Neural cell (in vitro differentiated cells): ENCODE measurements around the gene TSHR. TPM values are rescaled to one million over a fixed set of nuclear protein-coding genes. Genes with fewer than 3 reads are reported as not detected.
"Not testable (repeated sequence)": the region's sequence is repeated elsewhere in the genome, so short reads cannot be mapped to it uniquely, and the experiment has no call there.

ENCODE experiments used
- H2AFZ ChIP-seq: fragments of 200-600, 300-800 bp; sonication (generic), shearing (Covaris generic); 2 replicates; pipeline ENCODE4 v1.6.0; 2014; ENCODE audit warnings: low read depth, mild to moderate bottlenecking, antibody characterized with exemption, low read length, moderate library complexity
- H3F3A ChIP-seq: fragments of 200-600 bp; shearing (Covaris generic); 2 replicates; pipeline ENCODE4 v1.6.1; 2016; ENCODE audit warnings: mild to moderate bottlenecking, moderate library complexity, mixed read lengths, antibody characterized with exemption, low read length; ENCODE audit not compliant: insufficient read depth, poor library complexity, severe bottlenecking
- H3K27ac ChIP-seq: fragments of 200-600, 300-800 bp; sonication (generic), shearing (Covaris generic); 2 replicates; pipeline ENCODE4 v1.5.1; 2014; ENCODE audit warnings: mild to moderate bottlenecking, low read length, moderate library complexity
- H3K27me3 ChIP-seq: fragments of 300-800, 200-600 bp; sonication (generic), shearing (Covaris generic); 2 replicates; pipeline ENCODE4 v1.6.0; 2014; ENCODE audit warnings: mild to moderate bottlenecking, low read depth, low read length, moderate library complexity; ENCODE audit not compliant: insufficient read depth
- H3K36me3 ChIP-seq: fragments of 300-800, 200-600 bp; sonication (generic), shearing (Covaris generic); 2 replicates; pipeline ENCODE4 v1.5.1; 2014; ENCODE audit warnings: mild to moderate bottlenecking, antibody characterized with exemption, low read length, moderate library complexity; ENCODE audit not compliant: insufficient read depth
- H3K4me2 ChIP-seq: fragments of 300-800, 200-600 bp; sonication (generic), shearing (Covaris generic); 2 replicates; pipeline ENCODE4 v1.6.0; 2014; ENCODE audit warnings: mild to moderate bottlenecking, low read length
- H3K4me3 ChIP-seq: fragments of 300-800, 200-600 bp; sonication (generic), shearing (Covaris generic); 2 replicates; pipeline ENCODE4 v1.5.1; 2014; ENCODE audit warnings: mild to moderate bottlenecking, low read length, moderate library complexity
- H3K79me2 ChIP-seq: fragments of 200-600 bp; shearing (Covaris generic); replicated peaks from 2 replicates; pipeline ENCODE4 v1.6.0; 2014; ENCODE audit warnings: mild to moderate bottlenecking, low read length, moderate library complexity; ENCODE audit not compliant: insufficient read depth
- H3K9ac ChIP-seq: fragments of 300-800, 200-600 bp; sonication (generic), shearing (Covaris generic); 2 replicates; pipeline ENCODE4 v1.6.1; 2016; ENCODE audit warnings: mild to moderate bottlenecking, low read length, mixed read lengths
- H3K9me2 ChIP-seq: fragments of 200-600 bp; shearing (Covaris generic); 2 replicates; pipeline ENCODE4 v1.6.1; 2016; ENCODE audit warnings: mild to moderate bottlenecking, low read length, mixed read lengths; ENCODE audit not compliant: insufficient read depth
- H3K9me3 ChIP-seq: fragments of 200-600, 300-800 bp; sonication (generic), shearing (Covaris generic); 2 replicates; pipeline ENCODE4 v1.6.1; 2016; ENCODE audit warnings: mild to moderate bottlenecking, mixed run types, low read length, moderate library complexity, mixed read lengths
- H4K20me1 ChIP-seq: fragments of 200-600 bp; shearing (Covaris generic); 2 replicates; pipeline ENCODE4 v1.6.1; 2016; ENCODE audit warnings: mild to moderate bottlenecking, mixed run types; ENCODE audit not compliant: insufficient read depth
- CTCF ChIP-seq: fragments of 450-650 bp; IDR thresholded peaks from 2 replicates; pipeline ENCODE4 v1.5.1; 2014; ENCODE audit warnings: antibody characterized with exemption, mild to moderate bottlenecking, moderate library complexity; ENCODE audit not compliant: poor library complexity, severe bottlenecking
- EP300 ChIP-seq: fragments of 450-650 bp; conservative IDR thresholded peaks from 2 replicates; pipeline ENCODE4 v1.6.1; 2014; ENCODE audit warnings: antibody characterized with exemption, mild to moderate bottlenecking, moderate library complexity; ENCODE audit not compliant: poor library complexity, severe bottlenecking
- EZH2 ChIP-seq: fragments of 200-600, 300-800 bp; shearing (Covaris generic), sonication (generic); IDR thresholded peaks from 2 replicates; pipeline ENCODE4 v1.6.1; 2014; ENCODE audit warnings: antibody characterized with exemption, low read length, borderline replicate concordance, mild to moderate bottlenecking; ENCODE audit not compliant: insufficient read depth, poor library complexity, severe bottlenecking
- MXI1 ChIP-seq: fragments of 450-650 bp; conservative IDR thresholded peaks from 2 replicates; pipeline ENCODE4 v1.6.1; 2014; ENCODE audit warnings: antibody characterized with exemption, mild to moderate bottlenecking; ENCODE audit not compliant: poor library complexity, severe bottlenecking
- POLR2AphosphoS5 ChIP-seq: IDR thresholded peaks from 2 replicates; pipeline ENCODE4 v1.6.1; 2012
- RAD21 ChIP-seq: fragments of 450-650 bp; conservative IDR thresholded peaks from 2 replicates; pipeline ENCODE4 v1.6.1; 2014; ENCODE audit warnings: antibody characterized with exemption, mild to moderate bottlenecking, moderate library complexity
- REST ChIP-seq: IDR thresholded peaks from 2 replicates; pipeline ENCODE4 v1.6.1; 2012; ENCODE audit warnings: borderline replicate concordance
- SMC3 ChIP-seq: fragments of 450-650 bp; conservative IDR thresholded peaks from 2 replicates; pipeline ENCODE4 v1.6.1; 2014; ENCODE audit warnings: antibody characterized with exemption, mild to moderate bottlenecking, moderate library complexity; ENCODE audit not compliant: poor library complexity
- TAF1 ChIP-seq: IDR thresholded peaks from 2 replicates; pipeline ENCODE4 v1.6.1; 2012; ENCODE audit warnings: low read depth
- polyA plus RNA-seq: library from polyadenylated mRNA; depleted of rRNA; stranded (reverse); fragments of >200 nt; gene quantifications from 2 replicates; pipeline ENCODE4 v1.2.3, GENCODE V29; 2014

Gene TSHR
- polyA plus RNA-seq, 1 donor from 2014 or later = not detected

GRCh38 chr14:81113176-81113575 is 157.8 kb downstream of the TSHR start:
- Histone ChIP-seq H3K9me2 (no peaks in the 10 kb centered on the region), H3K9ac (no peak overlapping the region), H3K36me3 (no peaks in the 10 kb centered on the region), H3K27ac (no peak overlapping the region), H3K27me3 (no peaks in the 10 kb centered on the region), H3K79me2 (no peaks in the 10 kb centered on the region), H3K9me3 (no peaks in the 10 kb centered on the region), H3K4me3 (no peak overlapping the region), H3F3A (no peaks in the 10 kb centered on the region), H2AFZ (no peak overlapping the region), H3K4me2 (no peak overlapping the region), H4K20me1 (no peaks in the 10 kb centered on the region)
- TF ChIP-seq EP300 = no peak
- TF ChIP-seq TAF1 = no peak
- no peak for TF ChIP-seq EZH2
- no peak for TF ChIP-seq MXI1
- no peak for TF ChIP-seq RAD21
- TF ChIP-seq SMC3 = no peak
- TF ChIP-seq POLR2AphosphoS5 = no peak
- no peak for TF ChIP-seq CTCF
- TF ChIP-seq REST = no peak

- H3K27ac ChIP-seq, H3K9ac ChIP-seq, H3F3A ChIP-seq, H2AFZ ChIP-seq, H3K9me3 ChIP-seq, H3K27me3 ChIP-seq, H4K20me1 ChIP-seq, H3K4me2 ChIP-seq, H3K9me2 ChIP-seq, H3K79me2 ChIP-seq, H3K4me3 ChIP-seq, H3K36me3 ChIP-seq: not testable (repeated sequence)
Measured at GRCh38 chr14:81113945-81114820, 158.8 kb downstream of the TSHR start.
